HCT116 (cell line): ENCODE data around the gene STK4. TPM values are rescaled to one million over a fixed set of nuclear protein-coding genes. Genes with fewer than 3 reads are reported as not detected.

Experiments used
- ATAC-seq: fragments of 200-7000 bp; cut with Tn5 transposase; 2 replicates; pipeline ENCODE4 v1.9.1; 2020; ENCODE audit warnings: mild to moderate bottlenecking, moderate library complexity
- BruUV-seq: library from RNA; stranded (reverse); fragments of 400-500 nt; replicated peaks from 2 replicates; lab custom pipeline; 2021; lab: Mats Ljungman, UMichigan
- CTCF ChIA-PET: fragments of 300-600 bp; sonication (Branson Sonifier 250); formaldehyde crosslinking; loops from one replicate; lab custom pipeline; 2021; ENCODE audit warnings: antibody characterized with exemption; lab: Charles Lee
- POLR2A ChIA-PET: fragments of 300-600, 350-600 bp; sonication (Branson Sonifier 250); formaldehyde crosslinking; loops from one replicate; lab custom pipeline; 2021; ENCODE audit warnings: antibody characterized with exemption; lab: Charles Lee
- RAD21 ChIA-PET, 2 experiments: fragments of 300-600 bp; sonication (Branson Sonifier 250); formaldehyde crosslinking; loops; one replicate each; lab custom pipeline; 2023; ENCODE audit warnings: low total read pairs in 2 of 2; ENCODE audit not compliant: uncharacterized antibody in 2 of 2, unreplicated experiment in 2 of 2, low non-redundant PET in 1 of 2; lab: Charles Lee
- DNase-seq: peaks from one replicate; pipeline ENCODE4 v3.0.0-alpha.2; 2010; ENCODE audit warnings: low read depth, low spot score
- H2AFZ ChIP-seq: fragments of 200-600 bp; shearing (Covaris generic), sonication (generic); 2 replicates; pipeline ENCODE4 v1.6.1; 2017; ENCODE audit warnings: low read depth, mixed run types, mixed read lengths, antibody characterized with exemption, low read length; ENCODE audit not compliant: poor library complexity, severe bottlenecking
- H3K27ac ChIP-seq: 2 replicates; pipeline ENCODE4 v1.5.1; 2012; ENCODE audit warnings: low read depth, low read length
- H3K27me3 ChIP-seq: fragments of 200-600 bp; sonication (generic); 2 replicates; pipeline ENCODE4 v1.6.1; 2016; ENCODE audit warnings: mixed run types, low read length, mixed read lengths; ENCODE audit not compliant: insufficient read depth
- H3K36me3 ChIP-seq, 2 experiments: fragments of 200-500 bp in 1 of 2; fragments of 200-600 bp in 1 of 2; sonication (Bioruptor generic) in 1 of 2; sonication (generic) in 1 of 2; 2 replicates each; pipeline versions ENCODE4 v1.5.1 to v1.6.1; 2014 to 2016; ENCODE audit warnings: low read length in 2 of 2, inconsistent platforms in 1 of 2, mixed read lengths in 1 of 2, mixed run types in 1 of 2; ENCODE audit not compliant: insufficient read depth in 2 of 2, control insufficient read depth in 1 of 2
- H3K4me1 ChIP-seq, 2 experiments: fragments of 200-600 bp in 1 of 2; sonication (generic) in 1 of 2; 2 replicates each; pipeline versions ENCODE4 v1.5.1 to v1.6.1; 2012 to 2017; ENCODE audit warnings: low read length in 2 of 2, inconsistent platforms in 1 of 2, mild to moderate bottlenecking in 1 of 2, mixed read lengths in 1 of 2, mixed run types in 1 of 2, moderate library complexity in 1 of 2; ENCODE audit not compliant: insufficient read depth in 2 of 2, control insufficient read depth in 1 of 2
- H3K4me2 ChIP-seq: fragments of 200-600 bp; sonication (generic); 2 replicates; pipeline ENCODE4 v1.6.1; 2017; ENCODE audit warnings: mixed run types, low read length, mixed read lengths
- H3K4me3 ChIP-seq, 2 experiments: fragments of 200-600 bp in 1 of 2; sonication (generic) in 1 of 2; replicated peaks in 1 of 2; 2 replicates each; pipeline ENCODE4 v1.5.1; 2011 to 2016; ENCODE audit warnings: low read length in 2 of 2, control low read depth in 1 of 2, low read depth in 1 of 2, mild to moderate bottlenecking in 1 of 2, mixed read lengths in 1 of 2, mixed run types in 1 of 2
- H3K79me2 ChIP-seq: fragments of 200-600 bp; sonication (generic); 2 replicates; pipeline ENCODE4 v1.6.1; 2017; ENCODE audit warnings: mild to moderate bottlenecking, mixed run types, low read length, moderate library complexity, mixed read lengths; ENCODE audit not compliant: insufficient read depth
- H3K9ac ChIP-seq: fragments of 200-600 bp; sonication (generic); 2 replicates; pipeline ENCODE4 v1.6.1; 2016; ENCODE audit warnings: low read length, mixed read lengths
- H3K9me2 ChIP-seq: fragments of 200-600 bp; sonication (generic), shearing (Covaris generic); 2 replicates; pipeline ENCODE4 v1.6.1; 2017; ENCODE audit warnings: mixed run types, mild to moderate bottlenecking, moderate library complexity; ENCODE audit not compliant: insufficient read depth
- H3K9me3 ChIP-seq, 2 experiments: fragments of 200-500 bp in 1 of 2; fragments of 200-600 bp in 1 of 2; sonication (Bioruptor generic) in 1 of 2; sonication (generic) in 1 of 2; 2 replicates each; pipeline ENCODE4 v1.6.1; 2014 to 2017; ENCODE audit warnings: low read length in 2 of 2, mixed read lengths in 2 of 2, inconsistent platforms in 1 of 2, low read depth in 1 of 2, mild to moderate bottlenecking in 1 of 2, mixed run types in 1 of 2, moderate library complexity in 1 of 2; ENCODE audit not compliant: control insufficient read depth in 1 of 2, insufficient read depth in 1 of 2
- H4K20me1 ChIP-seq: fragments of 200-600 bp; sonication (generic), shearing (Covaris generic); 2 replicates; pipeline ENCODE4 v1.6.1; 2017; ENCODE audit warnings: mixed run types, mild to moderate bottlenecking, moderate library complexity; ENCODE audit not compliant: insufficient read depth
- CBX3 ChIP-seq: IDR thresholded peaks from 2 replicates; pipeline ENCODE4 v1.6.1; 2012; ENCODE audit warnings: low read depth
- EZH2phosphoT487 ChIP-seq: fragments of 200-600 bp; IDR thresholded peaks from 2 replicates; pipeline ENCODE4 v1.6.1; 2018; ENCODE audit warnings: antibody characterized with exemption, borderline replicate concordance
- POLR2A ChIP-seq: IDR thresholded peaks from 2 replicates; pipeline ENCODE4 v1.7.0; 2011; ENCODE audit warnings: borderline replicate concordance; ENCODE audit not compliant: insufficient read depth, insufficient read length; ENCODE audit errors: extremely low read depth
- ZFX ChIP-seq: fragments of 450-650 bp; IDR thresholded peaks from 2 replicates; pipeline ENCODE4 v1.6.1; 2017
- intact Hi-C: fragments of 100-400 bp; cut with micrococcal nuclease; formaldehyde crosslinking; loops from 2 replicates; pipeline ENCODE4 v1.10.0; 2022
- total RNA-seq: library from RNA; stranded (reverse); gene quantifications from one replicate; pipeline ENCODE4 v1.2.1, GENCODE V29; 2021; ENCODE audit not compliant: unreplicated experiment
- TF ChIP-seq, protein P1 (sequence below): IDR thresholded peaks from 2 replicates; pipeline ENCODE4 v1.6.1; 2012
- TF ChIP-seq, protein P2 (sequence below): IDR thresholded peaks from 2 replicates; pipeline ENCODE4 v1.6.1; 2012; ENCODE audit warnings: low read depth
- TF ChIP-seq, protein P3 (sequence below), 3 experiments: fragments of 200-600 bp in 1 of 3; sonication (generic) in 1 of 3; IDR thresholded peaks in 2 of 3; conservative IDR thresholded peaks in 1 of 3; 2 replicates each; pipeline ENCODE4 v1.5.1; 2012 to 2017; ENCODE audit warnings: low read depth in 2 of 3, low read length in 2 of 3, antibody characterized with exemption in 1 of 3, borderline replicate concordance in 1 of 3, control low read depth in 1 of 3, mild to moderate bottlenecking in 1 of 3, mixed read lengths in 1 of 3, mixed run types in 1 of 3, moderate library complexity in 1 of 3; ENCODE audit not compliant: insufficient read depth in 1 of 3

The STK4 gene
- total RNA-seq, 1 experiment from 2014 or later = 45.4 TPM

DNA sequence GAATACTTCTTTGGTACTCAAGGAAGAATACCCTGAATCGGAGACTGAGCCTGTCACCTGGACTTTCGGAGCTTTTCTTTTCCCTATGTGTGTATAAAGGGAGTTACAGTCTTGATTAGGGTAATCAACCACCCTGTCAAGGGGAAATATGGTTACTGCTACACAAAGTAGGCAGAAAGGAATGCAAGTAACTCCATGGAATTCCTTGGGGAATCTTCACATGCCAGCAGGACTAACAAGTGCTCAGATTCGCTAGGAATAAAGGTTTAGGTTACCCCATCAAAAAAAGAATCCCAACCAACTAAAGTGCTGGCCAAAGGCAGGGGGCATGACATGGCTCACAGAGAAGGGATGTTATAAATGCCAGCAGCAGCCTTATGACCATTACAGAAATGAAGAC, 124.2 kb downstream of the STK4 start:
- H3K27ac ChIP-seq = no peak overlapping the region
- no peaks in the 10 kb centered on the region for H3K9me2 ChIP-seq
- H3K36me3 ChIP-seq = no peaks in the 10 kb centered on the region
- no peak overlapping the region for H3K4me2 ChIP-seq
- no peak overlapping the region for H2AFZ ChIP-seq
- no peaks in the 10 kb centered on the region for H3K27me3 ChIP-seq
- BruUV-seq = no TSS peak
- intact Hi-C loops = no loop called here
- TF ChIP-seq, protein P1, sequence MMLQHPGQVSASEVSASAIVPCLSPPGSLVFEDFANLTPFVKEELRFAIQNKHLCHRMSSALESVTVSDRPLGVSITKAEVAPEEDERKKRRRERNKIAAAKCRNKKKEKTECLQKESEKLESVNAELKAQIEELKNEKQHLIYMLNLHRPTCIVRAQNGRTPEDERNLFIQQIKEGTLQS = no peak
- no peak for TF ChIP-seq CBX3
- TF ChIP-seq ZFX = no peak
- TF ChIP-seq POLR2A = no peak
- ChIA-PET RAD21 (no interaction called here), CTCF (no interaction called here), POLR2A (no interaction called here)
- no peaks in the 10 kb centered on the region for H3K9me3 ChIP-seq
- no peak for DNase-seq
- H3K4me3 ChIP-seq = no peak overlapping the region
- no peak for ATAC-seq
- no peaks in the 10 kb centered on the region for H3K79me2 ChIP-seq
- H3K4me1 ChIP-seq = no peaks in the 10 kb centered on the region
- no peak overlapping the region for H3K9ac ChIP-seq
- H4K20me1 ChIP-seq = no peaks in the 10 kb centered on the region

DNA sequence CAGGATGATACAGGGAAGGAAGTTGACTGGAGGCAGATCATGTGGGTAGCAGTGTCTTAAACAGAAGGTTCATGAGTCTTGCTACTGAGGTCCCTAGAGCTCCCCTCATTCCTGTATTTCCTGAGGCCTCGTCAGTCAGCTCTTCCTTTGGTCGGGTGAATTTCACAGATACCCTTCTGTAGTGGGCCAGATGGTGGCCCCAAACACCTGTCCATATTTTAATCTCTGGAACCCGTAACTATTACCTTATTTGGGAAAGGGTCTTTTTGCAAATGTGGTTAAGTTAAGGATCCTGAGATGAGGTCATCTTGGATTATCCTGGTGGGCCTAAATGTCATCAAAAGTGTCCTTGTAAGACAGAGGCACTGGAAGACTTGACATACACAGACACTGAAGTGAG, 125.1 kb downstream of the STK4 start:
- BruUV-seq = no TSS peak
- H3K4me3 ChIP-seq = no peak overlapping the region
- DNase-seq (no peak), ATAC-seq (no peak)
- H3K79me2 ChIP-seq = no peaks in the 10 kb centered on the region
- H3K27ac ChIP-seq = no peak overlapping the region
- ChIA-PET POLR2A (no interaction called here), RAD21 (no interaction called here), CTCF (no interaction called here)
- no peaks in the 10 kb centered on the region for H3K9me3 ChIP-seq
- H2AFZ ChIP-seq = no peak overlapping the region
- no peaks in the 10 kb centered on the region for H3K27me3 ChIP-seq
- TF ChIP-seq, protein P2, sequence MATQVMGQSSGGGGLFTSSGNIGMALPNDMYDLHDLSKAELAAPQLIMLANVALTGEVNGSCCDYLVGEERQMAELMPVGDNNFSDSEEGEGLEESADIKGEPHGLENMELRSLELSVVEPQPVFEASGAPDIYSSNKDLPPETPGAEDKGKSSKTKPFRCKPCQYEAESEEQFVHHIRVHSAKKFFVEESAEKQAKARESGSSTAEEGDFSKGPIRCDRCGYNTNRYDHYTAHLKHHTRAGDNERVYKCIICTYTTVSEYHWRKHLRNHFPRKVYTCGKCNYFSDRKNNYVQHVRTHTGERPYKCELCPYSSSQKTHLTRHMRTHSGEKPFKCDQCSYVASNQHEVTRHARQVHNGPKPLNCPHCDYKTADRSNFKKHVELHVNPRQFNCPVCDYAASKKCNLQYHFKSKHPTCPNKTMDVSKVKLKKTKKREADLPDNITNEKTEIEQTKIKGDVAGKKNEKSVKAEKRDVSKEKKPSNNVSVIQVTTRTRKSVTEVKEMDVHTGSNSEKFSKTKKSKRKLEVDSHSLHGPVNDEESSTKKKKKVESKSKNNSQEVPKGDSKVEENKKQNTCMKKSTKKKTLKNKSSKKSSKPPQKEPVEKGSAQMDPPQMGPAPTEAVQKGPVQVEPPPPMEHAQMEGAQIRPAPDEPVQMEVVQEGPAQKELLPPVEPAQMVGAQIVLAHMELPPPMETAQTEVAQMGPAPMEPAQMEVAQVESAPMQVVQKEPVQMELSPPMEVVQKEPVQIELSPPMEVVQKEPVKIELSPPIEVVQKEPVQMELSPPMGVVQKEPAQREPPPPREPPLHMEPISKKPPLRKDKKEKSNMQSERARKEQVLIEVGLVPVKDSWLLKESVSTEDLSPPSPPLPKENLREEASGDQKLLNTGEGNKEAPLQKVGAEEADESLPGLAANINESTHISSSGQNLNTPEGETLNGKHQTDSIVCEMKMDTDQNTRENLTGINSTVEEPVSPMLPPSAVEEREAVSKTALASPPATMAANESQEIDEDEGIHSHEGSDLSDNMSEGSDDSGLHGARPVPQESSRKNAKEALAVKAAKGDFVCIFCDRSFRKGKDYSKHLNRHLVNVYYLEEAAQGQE = no peak
- no peak for TF ChIP-seq POLR2A
- no peak for TF ChIP-seq EZH2phosphoT487
- TF ChIP-seq, protein P3, sequence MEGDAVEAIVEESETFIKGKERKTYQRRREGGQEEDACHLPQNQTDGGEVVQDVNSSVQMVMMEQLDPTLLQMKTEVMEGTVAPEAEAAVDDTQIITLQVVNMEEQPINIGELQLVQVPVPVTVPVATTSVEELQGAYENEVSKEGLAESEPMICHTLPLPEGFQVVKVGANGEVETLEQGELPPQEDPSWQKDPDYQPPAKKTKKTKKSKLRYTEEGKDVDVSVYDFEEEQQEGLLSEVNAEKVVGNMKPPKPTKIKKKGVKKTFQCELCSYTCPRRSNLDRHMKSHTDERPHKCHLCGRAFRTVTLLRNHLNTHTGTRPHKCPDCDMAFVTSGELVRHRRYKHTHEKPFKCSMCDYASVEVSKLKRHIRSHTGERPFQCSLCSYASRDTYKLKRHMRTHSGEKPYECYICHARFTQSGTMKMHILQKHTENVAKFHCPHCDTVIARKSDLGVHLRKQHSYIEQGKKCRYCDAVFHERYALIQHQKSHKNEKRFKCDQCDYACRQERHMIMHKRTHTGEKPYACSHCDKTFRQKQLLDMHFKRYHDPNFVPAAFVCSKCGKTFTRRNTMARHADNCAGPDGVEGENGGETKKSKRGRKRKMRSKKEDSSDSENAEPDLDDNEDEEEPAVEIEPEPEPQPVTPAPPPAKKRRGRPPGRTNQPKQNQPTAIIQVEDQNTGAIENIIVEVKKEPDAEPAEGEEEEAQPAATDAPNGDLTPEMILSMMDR (IDR thresholded peaks at IDR 0.05 in 2 of 3, conservative IDR thresholded peaks at IDR 0.05 in 1 of 3; ENCODE audit: borderline replicate concordance in 1 of 3, insufficient read depth in 1 of 3, low read depth in 2 of 3, low read length in 2 of 3) = no peak
- H3K36me3 ChIP-seq = no peaks in the 10 kb centered on the region
- H4K20me1 ChIP-seq = no peaks in the 10 kb centered on the region
- intact Hi-C loops = no loop called here
- no peaks in the 10 kb centered on the region for H3K9me2 ChIP-seq
- no peak overlapping the region for H3K4me2 ChIP-seq
- no peak overlapping the region for H3K9ac ChIP-seq
- no peaks in the 10 kb centered on the region for H3K4me1 ChIP-seq
